GM21381 (cell line): ENCODE results near the gene SMARCD2.
"Not testable (repeated sequence)": the region's sequence is repeated elsewhere in the genome, so short reads cannot be mapped to it uniquely, and the experiment has no call there.

Experiments
- ATAC-seq: cut with Tn5 transposase; IDR thresholded peaks from one replicate; pipeline ENCODE4 v1.9.1; 2021; ENCODE audit warnings: mild to moderate bottlenecking, moderate library complexity; ENCODE audit not compliant: unreplicated experiment

The SMARCD2 gene

DNA sequence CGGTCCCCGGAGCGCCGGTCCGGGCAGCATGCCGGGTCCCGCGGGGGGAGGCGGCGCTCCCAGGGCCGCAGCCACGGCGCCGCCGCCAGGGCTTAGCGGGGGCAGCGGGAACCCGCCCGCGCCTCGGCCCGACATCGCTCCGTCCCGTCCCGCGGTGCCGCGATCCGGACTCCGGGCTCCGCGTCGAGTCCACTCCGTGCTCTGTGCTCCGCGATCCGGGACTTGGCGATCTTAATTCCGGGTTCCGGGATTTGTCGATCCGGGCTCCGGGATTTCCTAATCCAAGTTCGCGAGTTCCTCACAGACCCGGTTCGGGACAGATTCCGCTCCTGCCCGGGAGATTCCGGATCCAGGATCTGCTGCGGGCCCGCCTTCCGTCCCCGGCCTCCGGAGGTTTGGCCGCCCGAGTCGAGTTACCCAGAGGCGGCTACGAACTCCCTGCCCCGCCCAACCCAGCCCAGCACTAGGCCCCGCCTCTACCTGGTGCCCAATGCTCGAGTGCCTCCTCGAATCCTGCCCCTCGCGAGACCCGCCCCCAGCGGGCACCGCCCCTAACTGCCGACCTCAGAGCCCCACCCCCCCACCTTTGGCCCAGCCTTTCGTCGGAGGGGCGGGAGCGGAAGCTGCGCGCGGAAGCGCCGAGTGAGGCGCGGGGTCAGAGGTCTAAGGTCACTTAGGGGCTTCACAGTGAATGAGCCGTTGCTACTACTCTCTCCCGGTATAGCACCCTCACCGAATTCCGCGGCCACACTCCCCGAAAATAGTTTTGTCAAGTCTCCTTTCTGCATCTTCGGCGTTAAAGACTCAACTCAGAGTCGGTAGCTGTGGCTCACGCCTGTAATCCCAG, at the start of gene SMARCD2:
Gene SMARCD2, minus strand, starts transcription at position 146 of the 847 bp plus-strand sequence. Its CDS starts 11 bp downstream, at position 135.
- peak; percentile 80 for ATAC-seq

DNA sequence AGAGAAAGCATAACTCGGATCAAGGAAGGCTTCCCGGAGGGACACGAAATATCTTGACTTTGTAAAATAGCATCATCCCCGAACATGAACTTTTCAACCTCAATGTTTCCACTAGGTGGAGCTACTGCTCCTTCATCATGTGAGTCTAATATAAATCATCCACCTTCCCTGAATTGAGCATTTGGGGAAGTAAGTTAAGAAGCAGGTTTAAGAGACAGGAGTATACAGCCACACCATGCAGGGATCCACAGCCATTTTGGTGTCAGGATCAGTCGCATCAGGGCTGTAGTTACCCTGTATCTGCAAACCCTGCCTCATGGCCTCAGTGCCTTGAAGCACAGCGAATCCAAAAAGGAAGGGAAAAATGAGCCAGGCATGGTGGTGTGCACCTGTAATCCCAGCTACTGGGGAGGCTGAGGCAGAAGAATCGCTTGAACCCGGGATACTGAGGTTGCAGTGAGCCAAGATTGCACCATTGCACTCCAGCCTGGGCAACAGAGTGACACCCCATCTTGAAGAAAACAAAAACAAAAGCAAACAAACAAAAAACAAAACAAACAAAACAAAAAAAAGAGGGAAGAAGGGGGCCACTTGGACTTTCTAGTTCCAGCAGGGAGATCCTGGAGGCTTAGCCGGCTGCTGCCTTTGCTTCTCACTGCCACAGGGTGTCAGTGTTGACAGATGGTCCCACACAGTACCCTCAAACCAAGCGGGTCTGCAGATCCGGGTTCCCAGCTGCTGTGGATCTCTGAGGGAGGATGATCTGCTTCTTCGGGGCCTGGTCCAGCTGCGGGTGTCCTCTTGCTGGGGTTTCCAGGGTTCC, 46.8 kb upstream of the SMARCD2 start:
- ATAC-seq, result not testable (repeated sequence)

DNA sequence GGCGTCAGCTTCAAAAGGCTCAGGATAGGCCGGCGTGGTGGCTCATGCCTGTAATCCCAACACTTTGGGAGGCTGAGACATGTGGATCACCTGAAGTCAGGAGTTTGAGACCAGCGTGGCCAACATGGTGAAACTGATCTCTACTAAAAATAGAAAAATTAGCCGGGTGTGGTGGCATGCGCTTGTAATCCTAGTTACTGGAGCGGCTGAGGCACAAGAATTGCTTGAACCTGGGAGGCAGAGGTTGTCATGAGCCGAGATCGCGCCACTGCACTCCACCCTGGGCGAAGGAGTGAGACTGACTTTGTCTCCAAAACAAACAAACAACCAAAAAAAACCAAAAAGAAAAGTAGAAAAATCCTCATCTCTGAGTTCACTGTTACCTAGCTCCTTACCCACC, 42.6 kb upstream of the SMARCD2 start:
- not testable (repeated sequence) for ATAC-seq

DNA sequence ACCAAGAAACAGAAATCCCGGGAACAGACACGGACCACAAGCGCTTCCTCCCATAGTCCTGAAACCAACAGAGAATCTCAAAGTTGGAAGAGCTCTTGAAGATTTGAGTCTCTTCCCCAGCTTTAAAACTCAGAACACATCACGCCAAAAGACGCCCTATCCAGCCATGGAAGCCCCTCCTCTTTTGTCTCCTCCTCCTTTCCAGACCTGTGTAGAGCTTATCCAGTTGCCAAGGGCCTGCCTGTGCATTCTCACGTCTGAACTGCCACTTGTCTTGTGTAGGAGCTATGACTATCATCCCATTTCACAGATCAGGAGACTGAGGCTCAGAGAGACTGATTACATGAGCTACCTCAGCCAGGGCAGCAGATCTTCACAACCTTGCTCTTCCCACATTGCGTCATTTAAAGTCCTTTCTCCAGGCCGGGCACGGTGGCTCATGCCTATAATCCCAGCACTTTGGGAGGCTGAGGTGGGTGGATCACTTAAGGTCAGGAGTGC, 40.2 kb upstream of the SMARCD2 start:
- not testable (repeated sequence) for ATAC-seq

DNA sequence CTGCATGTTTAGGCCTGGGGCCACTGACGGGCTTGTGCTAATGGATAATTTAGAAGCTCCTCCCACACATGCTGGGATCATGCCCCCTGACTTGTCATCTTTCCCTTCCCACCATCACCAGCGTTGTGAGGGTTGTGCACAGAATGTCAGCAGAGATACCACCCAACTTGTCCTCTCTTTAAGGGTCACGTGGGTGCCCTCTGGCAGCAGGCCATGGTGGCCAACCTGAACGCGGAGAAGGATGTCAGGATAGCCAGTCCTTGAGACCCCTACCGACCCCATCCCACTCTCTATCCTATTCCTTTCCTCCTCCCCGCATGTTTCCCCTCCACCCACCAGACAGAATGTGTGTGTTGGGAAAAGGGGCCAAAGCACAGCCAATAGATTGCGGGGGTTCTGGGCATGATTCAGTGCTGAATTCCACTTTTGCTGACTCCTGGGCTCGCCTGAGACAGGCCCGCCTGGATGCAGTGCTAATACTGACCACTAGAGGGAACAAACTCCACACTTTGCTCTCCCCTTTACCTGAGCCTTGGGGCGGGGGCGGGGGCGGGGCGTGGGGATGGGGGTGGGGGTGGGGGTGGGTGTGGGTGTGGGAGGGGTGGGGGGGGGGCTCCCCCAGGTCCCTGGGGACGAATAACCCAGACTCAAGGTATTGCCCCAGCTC, 39.6 kb upstream of the SMARCD2 start, which contains the start of gene GH2:
Gene GH2, minus strand, starts transcription at position 10 of the 667 bp plus-strand sequence. CDS start 143 bp downstream, outside the sequence.
- no peak for ATAC-seq

DNA sequence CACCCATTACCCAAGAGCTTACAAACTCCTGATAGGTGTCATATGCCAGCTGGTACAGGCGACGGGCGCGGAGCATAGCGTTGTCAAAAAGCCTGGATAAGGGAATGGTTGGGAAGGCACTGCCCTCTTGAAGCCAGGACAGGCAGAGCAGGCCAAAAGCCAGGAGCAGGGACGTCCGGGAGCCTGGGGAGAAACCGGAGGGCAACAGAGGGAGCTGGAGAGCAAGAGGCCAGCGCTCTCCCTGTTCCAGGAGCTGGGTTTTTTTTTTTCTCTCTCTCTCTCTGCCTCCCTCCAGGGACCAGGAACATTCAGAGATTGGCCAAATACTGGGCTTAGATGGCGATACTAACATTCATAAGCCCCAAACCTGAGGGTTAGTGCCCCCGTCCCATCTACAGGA, 38.9 kb upstream of the SMARCD2 start:
- not testable (repeated sequence) for ATAC-seq

DNA sequence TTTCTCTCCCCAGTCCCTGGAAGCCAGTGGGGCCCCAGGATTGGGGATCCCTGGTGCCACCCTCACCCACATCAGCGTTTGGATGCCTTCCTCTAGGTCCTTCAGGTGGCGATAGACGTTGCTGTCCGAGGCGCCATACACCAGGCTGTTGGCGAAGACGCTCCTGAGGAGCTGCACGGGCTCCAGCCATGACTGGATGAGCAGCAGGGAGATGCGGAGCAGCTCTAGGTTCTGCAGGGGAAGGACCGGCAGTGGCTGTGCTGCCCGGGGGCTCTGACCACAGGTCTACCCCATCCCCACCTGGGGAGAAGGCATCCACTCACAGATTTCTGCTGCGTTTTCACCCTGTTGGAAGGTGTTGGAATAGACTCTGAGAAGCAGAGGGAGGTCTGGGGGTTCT, 38.2 kb upstream of the SMARCD2 start:
- no peak for ATAC-seq

DNA sequence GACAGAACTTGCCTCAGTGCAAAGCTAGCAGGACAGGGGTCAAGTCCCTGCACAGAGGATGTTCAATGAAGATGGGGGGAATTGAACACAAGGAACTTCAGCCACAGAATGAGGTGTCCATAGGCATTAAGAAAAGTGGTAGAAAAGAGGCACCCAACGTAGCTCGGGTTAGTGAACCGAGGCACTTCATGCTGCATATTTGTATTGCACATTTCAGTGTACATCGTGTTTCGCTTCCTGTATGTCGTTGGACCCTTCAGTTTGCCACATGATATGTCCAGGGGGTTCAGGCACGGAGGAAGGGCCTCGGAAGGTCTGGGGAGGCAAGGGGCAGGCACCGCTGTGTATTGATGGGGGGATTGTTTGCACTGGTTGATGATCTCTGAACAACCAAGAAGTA, 35.9 kb upstream of the SMARCD2 start:
- not testable (repeated sequence) for ATAC-seq

DNA sequence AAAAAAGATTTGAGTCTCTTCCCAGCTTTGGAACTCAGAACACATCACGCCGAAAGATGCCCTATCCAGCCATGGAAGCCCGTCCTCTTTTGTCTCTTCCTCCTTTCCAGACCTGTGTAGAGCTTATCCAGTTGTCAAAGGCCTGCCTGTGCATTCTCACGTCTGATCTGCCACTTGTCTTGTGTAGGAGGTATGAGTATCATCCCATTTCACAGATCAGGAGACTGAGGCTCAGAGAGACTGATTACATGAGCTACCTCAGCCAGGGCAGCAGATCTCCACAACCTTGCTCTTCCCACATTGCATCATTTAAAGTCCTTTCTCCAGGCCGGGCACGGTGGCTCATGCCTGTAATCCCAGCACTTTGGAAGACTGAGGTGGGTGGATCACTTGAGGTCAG, 32.2 kb upstream of the SMARCD2 start:
- not testable (repeated sequence) for ATAC-seq

DNA sequence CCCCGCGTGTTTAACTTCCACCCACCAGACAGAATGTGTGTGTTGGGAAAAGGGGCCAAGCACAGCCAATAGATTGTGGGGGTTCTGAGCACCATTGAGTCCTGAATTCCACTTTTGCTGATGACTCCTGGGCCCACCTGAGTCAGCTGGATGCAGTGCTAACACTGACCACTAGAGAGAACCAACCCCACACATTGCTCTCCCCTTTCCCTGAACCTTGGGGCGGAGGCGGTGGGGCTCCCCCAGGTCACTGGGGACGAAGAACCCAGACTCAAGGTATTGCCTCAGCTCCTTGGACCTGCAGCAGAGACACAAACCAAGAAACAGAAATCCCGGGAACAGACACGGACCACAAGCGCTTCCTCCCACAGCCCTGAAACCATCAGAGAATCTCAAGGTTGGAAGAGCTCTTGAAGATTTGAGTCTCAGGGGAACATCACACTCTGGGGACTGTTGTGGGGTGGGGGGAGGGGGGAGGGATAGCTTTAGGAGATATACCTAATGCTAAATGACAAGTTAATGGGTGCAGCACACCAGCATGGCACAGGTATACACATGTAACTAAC, 31.7 kb upstream of the SMARCD2 start:
- not testable (repeated sequence) for ATAC-seq

DNA sequence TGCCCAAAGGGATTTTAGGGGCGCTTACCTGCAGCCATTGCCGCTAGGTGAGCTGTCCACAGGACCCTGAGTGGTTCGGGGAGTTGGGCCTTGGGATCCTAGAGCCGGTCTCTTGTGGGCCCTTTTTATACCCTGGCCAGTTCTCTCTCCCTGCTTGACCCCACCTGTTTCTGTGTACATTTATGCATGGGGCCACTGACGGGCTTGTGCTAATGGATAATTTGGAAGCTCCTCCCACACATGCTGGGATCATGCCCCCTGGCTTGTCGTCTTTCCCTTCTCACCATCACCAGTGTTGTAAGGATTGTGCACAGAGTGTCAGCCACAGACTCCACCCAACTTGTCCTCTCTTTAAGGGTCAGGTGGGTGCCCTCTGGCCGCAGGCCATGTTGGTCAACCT, 31.1 kb upstream of the SMARCD2 start, which contains the start of gene CSH2:
Gene CSH2, minus strand, starts transcription at position 101 of the 400 bp plus-strand sequence. Its CDS starts 63 bp downstream, at position 38.
- ATAC-seq, result not testable (repeated sequence)

DNA sequence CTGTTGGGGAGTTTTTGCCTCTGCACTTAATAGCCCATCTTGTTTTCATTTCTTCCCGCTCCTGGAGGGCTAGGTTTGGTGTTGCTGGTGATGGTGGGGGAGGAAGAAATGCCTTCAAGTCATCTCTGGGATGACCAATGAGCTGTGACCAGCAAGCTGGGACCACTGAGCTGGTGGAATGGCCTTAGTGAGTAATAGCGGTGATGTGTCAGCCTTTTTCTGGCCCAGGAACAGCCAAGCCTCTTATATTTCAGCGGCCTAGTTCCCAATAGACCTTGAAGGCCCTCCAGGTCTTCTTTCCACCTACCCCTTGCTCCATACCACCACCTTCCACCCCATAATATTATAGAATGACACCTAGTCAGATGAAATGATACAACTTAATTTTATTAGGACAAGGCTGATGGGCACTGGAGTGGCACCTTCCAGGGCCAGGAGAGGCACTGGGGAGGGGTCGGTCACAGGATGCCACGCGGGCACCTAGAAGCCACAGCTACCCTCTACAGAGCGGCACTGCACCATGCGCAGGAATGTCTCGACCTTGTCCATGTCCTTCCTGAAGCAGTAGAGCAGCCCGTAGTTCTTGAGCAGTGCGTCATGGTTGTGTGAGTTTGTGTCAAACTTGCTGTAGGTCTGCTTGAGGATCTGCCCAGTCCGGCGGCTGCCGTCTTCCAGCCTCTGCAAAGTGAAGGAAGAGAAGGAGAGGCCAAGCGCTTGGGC, 29.3 kb upstream of the SMARCD2 start:
- not testable (repeated sequence) for ATAC-seq

DNA sequence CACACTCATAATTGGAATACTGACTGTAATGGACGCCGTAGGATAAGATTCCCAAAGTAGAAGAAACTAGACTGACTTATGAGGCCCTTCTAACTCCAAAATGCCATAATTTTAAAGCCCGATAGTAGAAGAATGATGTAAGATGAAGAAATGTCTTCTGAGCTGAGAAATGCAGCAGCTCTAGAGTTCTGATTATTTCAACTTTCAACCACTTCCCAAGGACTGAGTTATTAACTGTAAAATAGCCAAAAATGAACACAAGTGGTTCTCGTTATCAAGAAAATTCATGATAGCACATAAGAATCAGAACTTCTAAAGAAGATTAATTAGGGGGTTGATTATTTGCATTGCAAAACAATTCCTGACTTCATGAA, 27.8 kb upstream of the SMARCD2 start:
- not testable (repeated sequence) for ATAC-seq

DNA sequence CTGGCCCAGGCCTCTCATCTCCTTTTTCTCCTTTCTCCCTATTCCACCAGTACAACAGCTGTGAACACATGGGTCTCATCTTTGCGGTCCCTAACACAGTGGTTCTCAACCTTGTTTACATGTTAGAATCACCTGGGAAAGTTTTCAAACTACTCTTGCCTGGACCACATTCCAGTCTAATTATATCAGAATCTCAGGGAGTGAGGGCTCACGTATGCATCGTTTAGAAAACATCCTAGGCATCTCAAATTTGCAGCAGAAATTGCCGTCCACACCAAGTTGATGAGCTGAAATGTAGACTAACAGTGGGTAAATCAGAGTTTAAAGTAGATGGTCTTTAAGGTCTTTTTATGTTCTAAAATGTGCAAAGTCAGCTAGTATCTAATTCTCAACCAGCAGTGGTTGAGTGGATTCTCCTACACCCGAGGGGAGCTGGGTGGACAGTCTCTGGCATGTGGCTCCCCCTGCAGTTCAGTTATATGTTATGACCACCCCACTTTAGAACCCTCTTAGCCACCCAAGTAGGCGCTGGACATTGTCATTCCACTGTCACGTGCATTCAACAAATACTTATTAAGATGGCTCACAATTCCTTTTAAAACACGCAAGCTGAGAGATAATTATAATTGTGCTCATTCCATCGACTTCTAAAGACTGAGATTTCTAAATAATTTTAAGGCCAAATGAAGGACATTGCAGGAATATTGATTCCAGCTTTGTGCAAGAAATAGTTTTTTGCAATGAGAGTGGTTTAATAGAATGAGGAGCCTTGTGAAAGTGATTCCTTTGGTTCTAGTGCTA, 27.2 kb upstream of the SMARCD2 start:
- ATAC-seq, result not testable (repeated sequence)

DNA sequence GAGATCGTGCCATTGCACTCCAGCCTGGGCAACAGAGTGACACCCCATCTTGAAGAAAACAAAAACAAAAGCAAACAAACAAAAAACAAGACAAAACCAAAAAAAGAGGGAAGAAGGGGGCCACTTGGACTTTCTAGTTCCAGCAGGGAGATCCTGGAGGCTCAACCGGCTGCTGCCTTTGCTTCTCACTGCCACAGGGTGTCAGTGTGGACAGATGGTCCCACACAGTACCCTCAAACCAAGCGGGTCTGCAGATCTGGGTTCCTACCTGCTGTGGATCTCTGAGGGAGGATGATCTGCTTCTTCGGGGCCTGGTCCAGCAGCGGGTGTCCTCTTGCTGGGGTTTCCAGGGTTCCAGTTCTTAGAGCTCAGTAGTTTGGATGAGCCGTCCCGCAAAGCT, 24.1 kb upstream of the SMARCD2 start:
- not testable (repeated sequence) for ATAC-seq

DNA sequence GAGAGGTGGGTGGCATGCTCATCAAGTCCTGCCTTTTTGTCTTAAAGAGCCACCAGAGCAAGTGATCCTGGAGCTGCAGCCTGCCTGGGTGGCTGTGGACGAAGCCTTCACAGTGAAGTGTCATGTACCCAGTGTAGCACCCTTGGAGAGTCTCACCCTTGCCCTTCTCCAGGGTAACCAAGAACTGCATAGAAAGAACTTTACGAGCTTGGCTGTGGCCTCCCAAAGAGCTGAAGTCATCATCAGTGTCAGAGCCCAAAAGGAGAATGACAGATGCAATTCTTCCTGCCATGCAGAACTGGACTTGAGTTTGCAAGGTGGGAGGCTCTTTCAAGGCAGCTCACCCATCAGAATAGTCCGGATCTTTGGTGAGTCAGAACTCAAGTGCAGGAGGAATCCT, 16.8 kb upstream of the SMARCD2 start:
- no peak for ATAC-seq

DNA sequence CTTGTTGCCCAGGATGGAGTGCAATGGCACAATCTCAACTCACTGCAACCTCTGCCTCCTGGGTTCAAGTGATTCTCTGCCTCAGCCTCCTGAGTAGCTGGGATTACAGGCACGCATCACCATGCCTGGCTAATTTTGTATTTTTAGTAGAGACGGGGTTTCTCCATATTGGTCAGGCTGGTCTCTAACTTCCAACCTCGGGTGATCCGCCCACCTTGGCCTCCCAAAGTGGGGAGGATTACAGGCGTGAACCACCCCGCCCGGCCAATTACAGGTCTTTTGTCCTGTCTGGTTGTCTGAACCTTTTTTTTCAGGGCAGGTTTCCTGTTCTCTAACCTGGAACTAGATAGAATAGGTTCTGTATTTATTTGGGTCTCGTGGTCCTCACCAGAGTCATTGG, 13.9 kb upstream of the SMARCD2 start:
- ATAC-seq, result not testable (repeated sequence)

DNA sequence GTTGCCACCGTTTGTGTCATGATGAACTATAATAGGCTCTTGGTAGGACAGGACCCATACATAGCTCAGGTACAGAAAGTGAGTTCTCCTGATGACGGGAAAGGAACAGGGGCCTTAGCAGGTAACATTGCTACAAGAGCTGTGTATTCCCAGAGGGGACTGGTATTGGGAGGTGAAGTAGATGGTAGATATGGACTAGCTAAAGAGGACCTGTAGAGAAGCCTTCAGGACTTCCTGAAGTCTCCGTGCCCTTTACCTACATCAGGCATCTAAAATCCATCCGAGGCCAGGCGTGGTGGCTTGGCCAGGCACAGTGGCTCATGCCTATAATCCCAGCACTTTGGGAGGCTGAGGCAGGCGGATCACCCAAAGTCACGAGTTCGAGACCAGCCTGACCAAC, 12.7 kb upstream of the SMARCD2 start:
- no peak for ATAC-seq

DNA sequence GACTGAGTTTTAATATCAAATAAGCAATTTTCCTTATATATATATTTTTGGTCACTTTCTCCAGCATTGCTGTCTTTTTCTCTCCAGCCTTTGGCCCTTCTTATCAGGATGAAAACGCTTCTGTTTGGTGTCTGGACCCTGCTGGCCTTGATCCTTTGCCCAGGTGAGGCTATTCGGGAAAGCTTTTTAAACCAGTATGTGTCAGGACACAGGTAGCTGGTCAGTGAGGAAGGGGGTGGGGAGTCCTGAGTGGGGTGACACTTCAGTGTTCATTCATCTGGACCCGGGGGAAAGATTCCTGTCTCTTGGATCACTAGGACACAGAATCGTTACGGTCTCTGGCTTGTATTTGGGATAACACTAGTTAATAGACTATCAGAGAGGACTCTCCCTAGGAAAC, 12.2 kb upstream of the SMARCD2 start:
- no peak for ATAC-seq
